HepG2 (cell line): ENCODE measurements around the gene GNG7. TPM values are rescaled to one million over a fixed set of nuclear protein-coding genes. Genes with fewer than 3 reads are reported as not detected.

Source experiments
- CENPBD1 ChIP-seq: sonication (generic); formaldehyde crosslinking; IDR thresholded peaks from 2 replicates; pipeline ENCODE4 v1.8.0; 2022; ENCODE audit warnings: missing genetic modification reagents, low read depth, mild to moderate bottlenecking, borderline replicate concordance
- ELF1 ChIP-seq: sonication (generic); formaldehyde crosslinking; IDR thresholded peaks from 2 replicates; pipeline ENCODE4 v1.4.0; 2020; ENCODE audit warnings: missing genetic modification reagents
- GABPB1 ChIP-seq: IDR thresholded peaks from 2 replicates; pipeline ENCODE4 v1.6.1; 2016; ENCODE audit warnings: mild to moderate bottlenecking, missing genetic modification reagents, moderate library complexity, missing compliant biosample characterization
- HMG20B ChIP-seq: conservative IDR thresholded peaks from 2 replicates; pipeline ENCODE4 v1.6.1; 2016; ENCODE audit warnings: missing genetic modification reagents, missing compliant biosample characterization
- MAZ ChIP-seq, 2 experiments: sonication (generic) in 1 of 2; formaldehyde crosslinking in 1 of 2; IDR thresholded peaks; 2 replicates each; pipeline versions ENCODE4 v1.5.0 to v1.6.1; 2012 to 2020; ENCODE audit warnings: low read depth in 2 of 2, mild to moderate bottlenecking in 2 of 2, borderline replicate concordance in 1 of 2, improper control_type of control experiment in 1 of 2, low read length in 1 of 2, missing genetic modification reagents in 1 of 2, moderate library complexity in 1 of 2
- RARA ChIP-seq: IDR thresholded peaks from 2 replicates; pipeline ENCODE4 v1.6.1; 2016; ENCODE audit warnings: missing genetic modification reagents, missing compliant biosample characterization
- TP53 ChIP-seq: sonication (generic); formaldehyde crosslinking; conservative IDR thresholded peaks from 2 replicates; pipeline ENCODE4 v1.4.0; 2020; ENCODE audit warnings: missing genetic modification reagents
- ZFX ChIP-seq: sonication (generic); formaldehyde crosslinking; IDR thresholded peaks from 2 replicates; pipeline ENCODE4 v1.4.0; 2020; ENCODE audit warnings: mild to moderate bottlenecking, low read depth, missing genetic modification reagents, moderate library complexity
- ZNF136 ChIP-seq: sonication (generic); formaldehyde crosslinking; IDR thresholded peaks from 2 replicates; pipeline ENCODE4 v1.8.1; 2022; ENCODE audit warnings: low read depth, mild to moderate bottlenecking, moderate library complexity, missing genetic modification reagents
- ZNF44 ChIP-seq: sonication (generic); formaldehyde crosslinking; IDR thresholded peaks from 2 replicates; pipeline ENCODE4 v1.5.1; 2020; ENCODE audit warnings: mild to moderate bottlenecking, missing genetic modification reagents
- ZNF556 ChIP-seq: sonication (generic); formaldehyde crosslinking; IDR thresholded peaks from 2 replicates; pipeline ENCODE4 v1.4.0; 2020; ENCODE audit warnings: mild to moderate bottlenecking, missing genetic modification reagents, borderline replicate concordance
- ZNF609 ChIP-seq: sonication (generic); formaldehyde crosslinking; IDR thresholded peaks from 2 replicates; pipeline ENCODE4 v1.4.0; 2020; ENCODE audit warnings: mild to moderate bottlenecking, missing genetic modification reagents, borderline replicate concordance
- polyA plus RNA-seq, 8 experiments: library from polyadenylated mRNA; depleted of rRNA in 3 of 8; stranded (reverse) in 7 of 8; unstranded in 1 of 8; fragments of >200 nt; fragmentation: Illumina TruSeq in 4 of 8; extraction: Trizol in 4 of 8; gene quantifications; 2 replicates each; pipeline versions ENCODE4 v1.2.1 to v1.2.3, GENCODE V29; 2011 to 2016; ENCODE audit warnings: low read depth in 4 of 8, missing spikeins in 1 of 8, mixed read lengths in 1 of 8; ENCODE audit not compliant: insufficient read depth in 1 of 8
- total RNA-seq, 5 experiments: library from RNA; depleted of rRNA; stranded (reverse); fragments of >200 nt; fragmentation: Illumina TruSeq; extraction: Trizol; gene quantifications; 2 replicates each; pipeline ENCODE4 v1.2.3, GENCODE V29; 2016; ENCODE audit warnings: low read depth in 1 of 5
- TF ChIP-seq, protein P1 (sequence below): sonication (generic); formaldehyde crosslinking; conservative IDR thresholded peaks from 2 replicates; pipeline ENCODE4 v1.5.0; 2020; ENCODE audit warnings: missing genetic modification reagents
- TF ChIP-seq, protein P2 (sequence below): sonication (generic); formaldehyde crosslinking; IDR thresholded peaks from 2 replicates; pipeline ENCODE4 v1.4.0; 2020; ENCODE audit warnings: mild to moderate bottlenecking, missing genetic modification reagents

GNG7 gene
- total and polyA plus RNA-seq, 2 of the 13 experiments (the other 11 are each of a cell fraction or from before 2014, with no cell fraction given), result 1.4 to 3.3 TPM

DNA sequence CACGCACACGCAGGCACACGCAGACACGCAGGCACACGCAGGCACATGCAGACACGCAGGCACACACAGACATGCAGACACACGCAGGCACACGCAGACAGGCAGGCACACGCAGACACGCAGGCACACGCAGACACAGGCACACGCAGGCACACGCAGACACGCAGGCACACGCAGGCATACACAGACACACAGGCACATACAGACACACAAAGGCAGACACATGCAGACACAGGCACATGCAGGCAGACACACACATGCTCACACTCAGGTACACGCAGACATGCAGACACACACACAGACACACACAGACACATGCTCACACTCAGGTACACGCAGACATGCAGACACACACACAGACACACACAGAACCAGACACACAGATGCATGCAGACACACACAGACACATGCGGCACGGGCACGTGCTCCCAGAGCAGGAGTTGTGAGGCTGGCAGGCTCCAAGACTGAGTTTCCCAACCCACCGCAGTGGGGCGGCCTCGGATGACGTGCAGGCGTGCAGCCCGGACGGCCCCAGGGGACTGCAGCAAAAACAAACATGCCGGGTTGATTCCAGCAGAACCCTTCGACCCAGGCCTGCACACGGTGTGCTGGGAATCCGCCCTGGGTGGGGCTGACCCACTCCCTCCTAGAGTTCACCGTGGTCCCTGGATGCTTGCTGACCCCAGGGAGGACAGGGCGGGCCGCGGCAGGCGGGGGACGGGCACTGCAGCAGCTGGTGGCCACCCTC lies 126.6 kb downstream of the GNG7 start (continued):
- TF ChIP-seq RARA (CRISPR knock-in tag) (peak; percentile 86), ZNF609 (CRISPR knock-in tag) (peak; percentile 88), GABPB1 (CRISPR knock-in tag) (peak; percentile 59; the same call in 1 of the 2 replicates), ZNF556 (CRISPR knock-in tag) (0 out of 2 replicates have a peak, but pooled peaks have one; percentile 63), HMG20B (CRISPR knock-in tag) (no peak), MAZ (IDR thresholded peaks at IDR 0.05; ENCODE audit: borderline replicate concordance, low read depth, low read length) (0 out of 2 replicates have a peak, but pooled peaks have one; percentile 13), MAZ (CRISPR knock-in tag; IDR thresholded peaks at IDR 0.05; ENCODE audit: low read depth) (peak; percentile 61; the same call in 1 of the 2 replicates), ZNF44 (CRISPR knock-in tag) (peak; percentile 38; the same call in 1 of the 2 replicates), ELF1 (peak; percentile 40; the same call in 1 of the 2 replicates), ZNF136 (CRISPR knock-in tag) (peak; percentile 55; the same call in 1 of the 2 replicates), TP53 (CRISPR knock-in tag) (no peak), CENPBD1 (CRISPR knock-in tag) (no peak), ZFX (peak; percentile 77)
- TF ChIP-seq, protein P1, sequence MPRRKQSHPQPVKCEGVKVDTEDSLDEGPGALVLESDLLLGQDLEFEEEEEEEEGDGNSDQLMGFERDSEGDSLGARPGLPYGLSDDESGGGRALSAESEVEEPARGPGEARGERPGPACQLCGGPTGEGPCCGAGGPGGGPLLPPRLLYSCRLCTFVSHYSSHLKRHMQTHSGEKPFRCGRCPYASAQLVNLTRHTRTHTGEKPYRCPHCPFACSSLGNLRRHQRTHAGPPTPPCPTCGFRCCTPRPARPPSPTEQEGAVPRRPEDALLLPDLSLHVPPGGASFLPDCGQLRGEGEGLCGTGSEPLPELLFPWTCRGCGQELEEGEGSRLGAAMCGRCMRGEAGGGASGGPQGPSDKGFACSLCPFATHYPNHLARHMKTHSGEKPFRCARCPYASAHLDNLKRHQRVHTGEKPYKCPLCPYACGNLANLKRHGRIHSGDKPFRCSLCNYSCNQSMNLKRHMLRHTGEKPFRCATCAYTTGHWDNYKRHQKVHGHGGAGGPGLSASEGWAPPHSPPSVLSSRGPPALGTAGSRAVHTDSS (CRISPR knock-in tag), result no peak
- TF ChIP-seq, protein P2, sequence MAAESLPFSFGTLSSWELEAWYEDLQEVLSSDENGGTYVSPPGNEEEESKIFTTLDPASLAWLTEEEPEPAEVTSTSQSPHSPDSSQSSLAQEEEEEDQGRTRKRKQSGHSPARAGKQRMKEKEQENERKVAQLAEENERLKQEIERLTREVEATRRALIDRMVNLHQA, result no peak
